Loucy (cell line): ENCODE measurements around the gene DHRSX.

Experiments used
- EZH2phosphoT487 ChIP-seq: fragments of 200-600 bp; IDR thresholded peaks from 2 replicates; pipeline ENCODE4 v1.6.1; 2018; ENCODE audit warnings: antibody characterized with exemption, mild to moderate bottlenecking, moderate library complexity, borderline replicate concordance
- TF ChIP-seq, protein P1 (sequence below): fragments of 200-600 bp; sonication (generic); conservative IDR thresholded peaks from 2 replicates; pipeline ENCODE4 v1.5.1; 2014; ENCODE audit warnings: mild to moderate bottlenecking, antibody characterized with exemption, low read length

GRCh38 chrX:2474280-2474962, 26.4 kb downstream of the DHRSX start:
- TF ChIP-seq EZH2phosphoT487 = no peak
- TF ChIP-seq, protein P1, sequence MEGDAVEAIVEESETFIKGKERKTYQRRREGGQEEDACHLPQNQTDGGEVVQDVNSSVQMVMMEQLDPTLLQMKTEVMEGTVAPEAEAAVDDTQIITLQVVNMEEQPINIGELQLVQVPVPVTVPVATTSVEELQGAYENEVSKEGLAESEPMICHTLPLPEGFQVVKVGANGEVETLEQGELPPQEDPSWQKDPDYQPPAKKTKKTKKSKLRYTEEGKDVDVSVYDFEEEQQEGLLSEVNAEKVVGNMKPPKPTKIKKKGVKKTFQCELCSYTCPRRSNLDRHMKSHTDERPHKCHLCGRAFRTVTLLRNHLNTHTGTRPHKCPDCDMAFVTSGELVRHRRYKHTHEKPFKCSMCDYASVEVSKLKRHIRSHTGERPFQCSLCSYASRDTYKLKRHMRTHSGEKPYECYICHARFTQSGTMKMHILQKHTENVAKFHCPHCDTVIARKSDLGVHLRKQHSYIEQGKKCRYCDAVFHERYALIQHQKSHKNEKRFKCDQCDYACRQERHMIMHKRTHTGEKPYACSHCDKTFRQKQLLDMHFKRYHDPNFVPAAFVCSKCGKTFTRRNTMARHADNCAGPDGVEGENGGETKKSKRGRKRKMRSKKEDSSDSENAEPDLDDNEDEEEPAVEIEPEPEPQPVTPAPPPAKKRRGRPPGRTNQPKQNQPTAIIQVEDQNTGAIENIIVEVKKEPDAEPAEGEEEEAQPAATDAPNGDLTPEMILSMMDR = no peak
